ENCODE data around the gene ESRP2.

GRCh38 chr16:68270353-68270752 lies 34.4 kb upstream of the ESRP2 start:
- no peak for TF ChIP-seq EZH2 (IDR thresholded peaks at IDR 0.05; ENCODE audit: borderline replicate concordance, low read depth, low read length, severe bottlenecking)
- TF ChIP-seq CTCF (IDR thresholded peaks at IDR 0.05; ENCODE audit: extremely low read depth in 1 of 2, insufficient read depth in 1 of 2, low read depth in 1 of 2, low read length in 2 of 2), result no peak
- TF ChIP-seq POLR2A (IDR thresholded peaks at IDR 0.05; ENCODE audit: low read depth, low read length), result no peak
- no peak for TF ChIP-seq POLR2AphosphoS5 (IDR thresholded peaks at IDR 0.05; ENCODE audit: insufficient read depth, low read depth, low read length)
- no peak for TF ChIP-seq MAX (IDR thresholded peaks at IDR 0.05; ENCODE audit: insufficient read depth, insufficient read length)
